ENCODE data around the gene DDAH1.

DNA sequence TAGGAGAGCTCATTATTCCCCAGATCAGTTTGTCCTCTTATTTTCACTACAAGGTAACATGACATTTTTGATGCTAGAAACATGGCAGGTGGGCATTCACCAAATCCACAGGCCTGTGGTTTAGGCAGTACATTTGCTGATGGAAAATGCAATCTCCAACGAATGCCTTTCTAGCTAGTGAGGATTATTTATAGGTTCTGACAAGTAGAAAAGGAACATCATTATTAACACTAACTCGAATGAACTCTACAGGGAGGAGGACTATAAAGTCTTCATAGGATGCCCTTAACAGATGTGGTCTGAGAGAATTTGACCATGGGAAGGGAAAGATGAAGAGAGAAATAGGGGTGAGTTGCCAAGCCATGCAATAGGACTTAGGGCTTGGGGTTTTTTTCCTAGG lies 117.1 kb downstream of the DDAH1 start:
- TF ChIP-seq, protein P1, sequence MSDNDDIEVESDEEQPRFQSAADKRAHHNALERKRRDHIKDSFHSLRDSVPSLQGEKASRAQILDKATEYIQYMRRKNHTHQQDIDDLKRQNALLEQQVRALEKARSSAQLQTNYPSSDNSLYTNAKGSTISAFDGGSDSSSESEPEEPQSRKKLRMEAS (IDR thresholded peaks at IDR 0.05; ENCODE audit: insufficient read depth, insufficient read length) = no peak
- TF ChIP-seq, protein P2, sequence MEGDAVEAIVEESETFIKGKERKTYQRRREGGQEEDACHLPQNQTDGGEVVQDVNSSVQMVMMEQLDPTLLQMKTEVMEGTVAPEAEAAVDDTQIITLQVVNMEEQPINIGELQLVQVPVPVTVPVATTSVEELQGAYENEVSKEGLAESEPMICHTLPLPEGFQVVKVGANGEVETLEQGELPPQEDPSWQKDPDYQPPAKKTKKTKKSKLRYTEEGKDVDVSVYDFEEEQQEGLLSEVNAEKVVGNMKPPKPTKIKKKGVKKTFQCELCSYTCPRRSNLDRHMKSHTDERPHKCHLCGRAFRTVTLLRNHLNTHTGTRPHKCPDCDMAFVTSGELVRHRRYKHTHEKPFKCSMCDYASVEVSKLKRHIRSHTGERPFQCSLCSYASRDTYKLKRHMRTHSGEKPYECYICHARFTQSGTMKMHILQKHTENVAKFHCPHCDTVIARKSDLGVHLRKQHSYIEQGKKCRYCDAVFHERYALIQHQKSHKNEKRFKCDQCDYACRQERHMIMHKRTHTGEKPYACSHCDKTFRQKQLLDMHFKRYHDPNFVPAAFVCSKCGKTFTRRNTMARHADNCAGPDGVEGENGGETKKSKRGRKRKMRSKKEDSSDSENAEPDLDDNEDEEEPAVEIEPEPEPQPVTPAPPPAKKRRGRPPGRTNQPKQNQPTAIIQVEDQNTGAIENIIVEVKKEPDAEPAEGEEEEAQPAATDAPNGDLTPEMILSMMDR (IDR thresholded peaks at IDR 0.05; ENCODE audit: extremely low read depth in 1 of 2, insufficient read depth in 1 of 2, low read depth in 1 of 2, low read length in 2 of 2) = no peak
- TF ChIP-seq JUN (IDR thresholded peaks at IDR 0.05; ENCODE audit: borderline replicate concordance, insufficient read depth, insufficient read length, low read depth) (no peak), POLR2A (IDR thresholded peaks at IDR 0.05; ENCODE audit: low read depth, low read length) (no peak), FOS (IDR thresholded peaks at IDR 0.05; ENCODE audit: borderline replicate concordance, insufficient read depth, low read length) (no peak), POLR2AphosphoS5 (IDR thresholded peaks at IDR 0.05; ENCODE audit: insufficient read depth, low read depth, low read length) (no peak)
